K562 (cell line): ENCODE measurements around the gene C1orf56. TPM values are rescaled to one million over a fixed set of nuclear protein-coding genes. Genes with fewer than 3 reads are reported as not detected.

Experiments used
- ATAC-seq: fragments of 200-7000 bp; cut with Tn5 transposase; 3 replicates; pipeline ENCODE4 v1.9.1; 2020; ENCODE audit warnings: moderate library complexity
- BruUV-seq: library from RNA; stranded (reverse); fragments of 400-500 nt; replicated peaks from 2 replicates; lab custom pipeline; 2021; lab: Mats Ljungman, UMichigan
- CTCF ChIA-PET: fragments of 300-600 bp; formaldehyde crosslinking; extraction: SDS; loops from one replicate; lab custom pipeline; 2021; ENCODE audit warnings: low intra/inter-chr PET ratio; lab: Yijun Ruan, JAX
- POLR2A ChIA-PET: fragments of 300-600, 350-650 bp; sonication (Branson Sonifier 250); formaldehyde crosslinking; extraction: SDS; loops from one replicate; lab custom pipeline; 2021; ENCODE audit warnings: antibody characterized with exemption, inconsistent platforms; lab: Yijun Ruan, JAX
- DNase-seq, 4 experiments: peaks; one replicate each; pipeline versions ENCODE4 v3.0.0 to v3.0.0-alpha.2; 2011 to 2018; ENCODE audit warnings: low spot score in 3 of 4, mixed read lengths in 3 of 4; ENCODE audit errors: extremely low read depth in 1 of 4
- FAIRE-seq: peaks from 2 replicates; lab custom pipeline; 2011; peaks lifted over from hg19 to GRCh38; lab: Jason Lieb, UNC
- H2AFZ ChIP-seq: 2 replicates; pipeline ENCODE4 v1.6.0; 2011; ENCODE audit warnings: low read depth, low read length, control low read depth, inconsistent platforms
- H3K27ac ChIP-seq: fragments of 200-600 bp; 3 replicates; pipeline ENCODE4 v1.8.0; 2011; ENCODE audit warnings: low read depth, mild to moderate bottlenecking, control low read depth, inconsistent platforms, low read length, moderate library complexity, mixed read lengths; ENCODE audit errors: extremely low read depth
- H3K27me3 ChIP-seq, 2 experiments: fragments of 300-600 bp in 1 of 2; 2 replicates in 1 of 2; 3 replicates in 1 of 2; pipeline versions ENCODE4 v1.6.0 to v1.8.0; 2011; ENCODE audit warnings: inconsistent platforms in 2 of 2, low read length in 2 of 2, mild to moderate bottlenecking in 1 of 2, mixed read lengths in 1 of 2, moderate library complexity in 1 of 2; ENCODE audit not compliant: control insufficient read depth in 2 of 2, insufficient read depth in 2 of 2
- H3K36me3 ChIP-seq: fragments of 300-600 bp; 3 replicates; pipeline ENCODE4 v1.8.0; 2011; ENCODE audit warnings: mild to moderate bottlenecking, low read length, inconsistent platforms; ENCODE audit not compliant: control insufficient read depth, insufficient read depth
- H3K4me1 ChIP-seq, 2 experiments: fragments of 200-600 bp in 1 of 2; replicated peaks in 1 of 2; 2 replicates in 1 of 2; 3 replicates in 1 of 2; pipeline versions ENCODE4 v1.5.1 to v1.8.0; 2011; ENCODE audit warnings: inconsistent platforms in 2 of 2, low read length in 2 of 2, mild to moderate bottlenecking in 1 of 2, mixed read lengths in 1 of 2, moderate library complexity in 1 of 2; ENCODE audit not compliant: control insufficient read depth in 2 of 2, insufficient read depth in 2 of 2
- H3K4me2 ChIP-seq: 2 replicates; pipeline ENCODE4 v1.6.1; 2011; ENCODE audit warnings: low read length, control low read depth, inconsistent platforms, mixed read lengths; ENCODE audit not compliant: insufficient read depth
- H3K4me3 ChIP-seq: fragments of 200-600 bp; sonication (generic), shearing (Covaris generic); 2 replicates; pipeline ENCODE4 v1.5.1; 2016; ENCODE audit warnings: control low read depth, inconsistent platforms
- H3K79me2 ChIP-seq: fragments of 200-600 bp; 3 replicates; pipeline ENCODE4 v1.8.0; 2011; ENCODE audit warnings: low read length, inconsistent platforms; ENCODE audit not compliant: control insufficient read depth, insufficient read depth
- H3K9ac ChIP-seq, 2 experiments: 2 replicates each; pipeline versions ENCODE4 v1.6.0 to v1.6.1; 2011; ENCODE audit warnings: low read depth in 2 of 2, low read length in 2 of 2, control low read depth in 1 of 2, inconsistent platforms in 1 of 2, mild to moderate bottlenecking in 1 of 2, mixed read lengths in 1 of 2; ENCODE audit not compliant: insufficient read depth in 1 of 2
- H3K9me1 ChIP-seq: one replicate; pipeline ENCODE4 v1.6.0; 2011; ENCODE audit warnings: inconsistent platforms, mild to moderate bottlenecking, low read length, moderate library complexity; ENCODE audit not compliant: control insufficient read depth, insufficient read depth
- H3K9me3 ChIP-seq: replicated peaks from 2 replicates; pipeline ENCODE4 v1.5.1; 2011; ENCODE audit warnings: low read depth, low read length, inconsistent platforms; ENCODE audit not compliant: control insufficient read depth, insufficient read depth
- H4K20me1 ChIP-seq: replicated peaks from 2 replicates; pipeline ENCODE4 v1.6.1; 2011; ENCODE audit warnings: low read length, inconsistent platforms, mixed read lengths; ENCODE audit not compliant: control insufficient read depth, insufficient read depth
- ARID4B ChIP-seq: sonication (generic); formaldehyde crosslinking; IDR thresholded peaks from 2 replicates; pipeline ENCODE4 v1.8.0; 2022; ENCODE audit warnings: mild to moderate bottlenecking, missing genetic modification reagents
- SMAD2 ChIP-seq: fragments of 150-350 bp; IDR thresholded peaks from 2 replicates; pipeline ENCODE4 v1.6.1; 2014; ENCODE audit warnings: low read depth, mild to moderate bottlenecking, low read length
- WGBS: fragments of 100-300 bp; shearing (Covaris generic); methylation state at CpG from one replicate; pipeline ENCODE4 v1.1.6; 2016; ENCODE audit warnings: low coverage, mixed read lengths; ENCODE audit not compliant: insufficient coverage; ENCODE audit errors: missing lambda C conversion rate; 5-methylcytosine and 5-hydroxymethylcytosine counted together
- in situ Hi-C: fragments of 300-500 bp; cut with MboI; formaldehyde crosslinking; loops from 4 replicates; pipeline ENCODE4 v1.15.0; 2018; ENCODE audit warnings: inconsistent platforms, mixed read lengths
- intact Hi-C: fragments of 100-400 bp; cut with micrococcal nuclease; formaldehyde crosslinking; loops from 2 replicates; pipeline ENCODE4 v1.14.2; 2022
- polyA plus RNA-seq, 8 experiments: library from polyadenylated mRNA; depleted of rRNA in 4 of 8; stranded (reverse) in 5 of 8; unstranded in 3 of 8; fragments of >200 nt; fragmentation: Nextera tagmentation in 2 of 8; fragmentation: Illumina TruSeq in 1 of 8; extraction: Ambion mirVana in 2 of 8; extraction: Trizol in 1 of 8; gene quantifications; 2 replicates each; pipeline versions ENCODE4 v1.2.1 to v1.2.3, GENCODE V29; 2011 to 2014; ENCODE audit warnings: inconsistent platforms in 1 of 8, missing spikeins in 1 of 8
- total RNA-seq, 7 experiments: library from RNA; depleted of rRNA in 6 of 7; stranded (reverse); fragments of >200 nt in 6 of 7; fragmentation: Illumina TruSeq in 2 of 7; extraction: Trizol in 2 of 7; gene quantifications; 2 replicates each; pipeline versions ENCODE4 v1.2.1 to v1.2.3, GENCODE V29; 2011 to 2021; ENCODE audit warnings: low replicate concordance in 1 of 7

Gene C1orf56
- total and polyA plus RNA-seq, 9 of the 15 experiments (the other 6 are each of a cell fraction or from before 2014, with no cell fraction given), result 0.18 to 15.7 (median 1.1) TPM

- H2AFZ ChIP-seq, result no peak overlapping the region
- no peak for DNase-seq
- no peak overlapping the region for H3K9ac ChIP-seq
- FAIRE-seq, result no peak
- intact Hi-C loops (loop anchor here (5.0 to 10.0 kb wide), 3 partner anchors 163 to 741 kb away; partner anchors contain the start of gene CA14), in situ Hi-C loops (loop anchor here (5.0 to 10.0 kb wide), 2 partner anchors 433 to 741 kb away; partner anchors contain the start of gene CA14)
- 49% methylated on average over 5 of the region's 5 CpGs for WGBS
- no peak for ATAC-seq
- no peaks in the 10 kb centered on the region for H3K9me1 ChIP-seq
- no peaks in the 10 kb centered on the region for H3K9me3 ChIP-seq
- no peaks in the 10 kb centered on the region for H3K27me3 ChIP-seq
- POLR2A ChIA-PET, result interaction anchor here (0.8 to 1.8 kb wide), 3 partner anchors 8 to 50 kb away, joined by 4 to 7 read pairs (median 4); partner anchors contain the start of gene MINDY1
- TF ChIP-seq SMAD2 (no peak), ARID4B (0 out of 2 replicates have a peak, but pooled peaks have one; percentile 10)
- no TSS peak for BruUV-seq
- no peak overlapping the region for H3K4me2 ChIP-seq
- H3K4me1 ChIP-seq, result peaks cover 42 to 53% of the 10 kb centered on the region in 2 experiments
- H3K36me3 ChIP-seq, result peaks cover 11% of the 10 kb centered on the region; the same call in 2 of the 3 replicates
- no peak overlapping the region for H3K4me3 ChIP-seq
- no peaks in the 10 kb centered on the region for H3K79me2 ChIP-seq
- H3K27ac ChIP-seq, result no peak overlapping the region
- CTCF ChIA-PET, result no interaction called here
- H4K20me1 ChIP-seq, result no peaks in the 10 kb centered on the region
These were observed 49.6 kb upstream of the C1orf56 start for GRCh38 chr1:150997949-150998348.
